Activated CD4-positive, alpha-beta T cell treated with anti-CD3 and anti-CD28 coated beads for 48 hours (primary cell): Measurements from ENCODE around the gene PLD5.

ENCODE experiments used
- DNase-seq: peaks from one replicate; pipeline ENCODE4 v3.0.0-alpha.2; 2020

Gene PLD5

DNA sequence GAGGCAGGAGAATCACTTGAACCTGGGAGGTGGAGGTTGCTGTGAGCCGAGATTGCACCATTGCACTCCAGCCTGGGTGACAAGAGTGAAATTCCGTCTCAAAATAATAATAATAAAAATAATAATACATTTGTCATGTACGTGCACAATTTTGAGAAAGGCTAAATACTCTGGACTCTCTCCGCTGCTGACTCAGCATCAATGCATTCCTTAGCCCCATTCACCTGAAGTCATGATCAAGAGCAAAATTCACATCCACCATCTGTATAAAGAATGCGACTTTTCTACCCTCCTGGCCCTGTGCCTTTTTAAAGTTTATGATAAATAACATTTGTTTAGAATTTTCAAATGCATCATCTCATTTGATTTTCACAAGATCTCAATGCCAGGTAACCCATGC lies 490.1 kb downstream of the PLD5 start:
- DNase-seq = no peak

DNA sequence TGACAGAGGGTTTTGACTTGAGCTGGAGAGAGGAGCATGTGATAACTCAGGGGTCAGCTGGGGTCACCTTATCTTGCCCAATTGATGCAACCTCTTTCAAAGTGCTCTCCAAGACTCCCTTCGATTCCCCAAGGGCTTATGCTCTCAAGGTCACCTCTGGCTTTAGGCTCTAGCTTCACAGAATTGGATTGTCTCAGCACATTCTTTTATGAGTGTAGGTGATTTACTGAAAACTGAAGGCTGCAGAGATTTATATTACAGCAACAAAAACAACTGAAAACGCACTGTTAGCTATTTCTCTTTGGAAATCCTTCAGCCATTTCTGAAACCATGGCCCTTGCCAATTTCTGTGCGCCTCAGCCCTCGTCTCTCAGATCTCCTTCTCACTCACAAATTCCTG lies 491.1 kb downstream of the PLD5 start:
- no peak for DNase-seq
